Tibial nerve (tissue), 4 donors: ENCODE data around the gene KDM1B. TPM values are rescaled to one million over a fixed set of nuclear protein-coding genes. Genes with fewer than 3 reads are reported as not detected.

Experiments used
- DNase-seq, 2 donors: peaks; one replicate each; pipeline ENCODE4 v3.0.0-alpha.2; 2019; ENCODE audit warnings: low spot score in 2 of 2
- H3K27ac ChIP-seq, 4 donors: fragments of 200-600 bp; sonication (generic) in 3 of 4; one replicate each; pipeline ENCODE4 v1.5.1; 2017 to 2019; ENCODE audit warnings: mild to moderate bottlenecking in 1 of 4
- H3K27me3 ChIP-seq, 2 donors: fragments of 200-600 bp; sonication (generic) in 1 of 2; one replicate each; pipeline versions ENCODE4 v1.5.1 to v1.6.0; 2017 to 2019
- H3K36me3 ChIP-seq, 3 donors: fragments of 200-600 bp; sonication (generic); one replicate each; pipeline ENCODE4 v1.5.1; 2018 to 2019
- H3K4me1 ChIP-seq, 4 donors: fragments of 200-600 bp; sonication (generic) in 3 of 4; one replicate each; pipeline ENCODE4 v1.5.1; 2017 to 2019
- H3K4me3 ChIP-seq, 4 donors: fragments of 200-600 bp; sonication (generic) in 3 of 4; one replicate each; pipeline ENCODE4 v1.5.1; 2017 to 2019; ENCODE audit warnings: mild to moderate bottlenecking in 1 of 4, moderate library complexity in 1 of 4
- H3K9me3 ChIP-seq, 4 donors: fragments of 200-600 bp; sonication (generic) in 3 of 4; one replicate each; pipeline ENCODE4 v1.5.1; 2017 to 2019
- EP300 ChIP-seq, 2 donors: sonication (generic); formaldehyde crosslinking; IDR thresholded peaks; one replicate each; pipeline ENCODE4 v1.6.1; 2017; ENCODE audit warnings: antibody characterized with exemption in 2 of 2, mild to moderate bottlenecking in 1 of 2
- POLR2A ChIP-seq, 2 donors: fragments of 450-650 bp; IDR thresholded peaks; one replicate each; pipeline ENCODE4 v1.6.1; 2017; ENCODE audit warnings: antibody characterized with exemption in 2 of 2, mild to moderate bottlenecking in 2 of 2, moderate library complexity in 2 of 2
- WGBS, 2 donors: methylation state at CpG; one replicate each; pipeline ENCODE4 v1.1.5; 2018; 5-methylcytosine and 5-hydroxymethylcytosine counted together
- total RNA-seq, 4 donors: library from RNA; depleted of rRNA; stranded (reverse); fragments of >200 nt; gene quantifications; one replicate each; pipeline ENCODE4 v1.1.0, GENCODE V29; 2016
- TF ChIP-seq, protein P1 (sequence below), 5 experiments: fragments of 200-600 bp in 3 of 5; fragments of 450-650 bp in 2 of 5; sonication (generic) in 3 of 5; IDR thresholded peaks; one replicate each; pipeline ENCODE4 v1.5.1; 2016 to 2019; ENCODE audit warnings: antibody characterized with exemption in 5 of 5, mild to moderate bottlenecking in 3 of 5, moderate library complexity in 2 of 5

Gene KDM1B
- total RNA-seq, 4 donors from 2014 or later, result 9.4 to 16.5 (median 15.2) TPM

DNA sequence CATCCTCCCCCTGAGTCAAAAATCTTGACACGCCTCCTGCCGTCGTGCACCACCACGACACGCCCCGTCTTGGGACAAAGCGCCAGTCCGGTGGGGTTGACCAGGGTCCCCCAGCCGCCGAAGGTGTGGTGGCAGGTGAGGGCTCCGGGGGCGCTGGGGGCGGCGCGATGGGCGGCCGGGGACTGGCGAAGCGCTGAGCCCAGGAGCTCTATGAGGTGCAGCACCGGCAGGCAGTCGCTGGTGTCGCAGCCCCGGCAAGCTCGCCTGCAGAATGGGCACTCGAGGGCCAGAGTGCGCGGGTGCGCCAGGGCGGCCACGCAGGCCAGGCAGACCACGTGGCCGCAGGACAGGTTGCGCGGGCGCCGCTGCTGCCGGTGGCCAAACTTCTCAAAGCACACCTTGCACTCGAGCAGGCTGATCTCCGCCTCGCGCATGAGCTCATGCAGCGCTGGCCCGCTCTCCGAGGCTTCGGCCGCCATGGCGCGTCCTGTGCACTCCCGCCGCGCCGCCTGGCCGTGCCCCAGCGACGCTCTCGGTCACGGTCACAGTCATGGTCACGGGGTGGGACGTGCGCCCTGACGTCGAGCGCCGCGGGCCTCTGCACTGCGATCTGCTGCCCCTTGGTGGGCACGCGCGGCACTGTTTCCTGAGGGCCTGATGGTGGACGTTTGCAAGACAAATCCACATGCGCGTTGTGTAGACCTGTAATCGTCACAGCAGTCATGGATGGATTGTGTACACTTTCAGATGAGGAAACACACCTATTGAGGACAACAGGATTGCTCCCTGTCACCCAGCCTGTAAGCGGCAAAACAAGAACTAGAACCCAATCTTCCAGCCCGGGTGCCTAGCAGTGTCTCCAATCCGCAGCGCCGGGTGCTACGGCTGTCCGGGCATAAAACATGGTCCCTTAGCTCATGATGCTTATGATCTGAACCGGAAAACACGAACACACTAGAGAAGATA, 32.8 kb upstream of the KDM1B start, which contains the start of gene NHLRC1:
NHLRC1 (minus strand) TSS at position 550 of the 966 bp plus-strand sequence; CDS start at position 479, 71 bp downstream.
- Histone ChIP-seq H3K4me1 (peaks cover 0 to 9% (median 5%) of the 10 kb centered on the region in 4 donors), H3K27ac (peak within 1 kb of the TSS; percentile 24 to 76 (median 58)), H3K36me3 (peaks cover 0 to 5% (median 0%) of the 10 kb centered on the region in 3 donors), H3K4me3 (peak within 1 kb of the TSS; percentile 36 to 61 (median 52)), H3K27me3 (no peaks in the 10 kb centered on the region), H3K9me3 (peaks cover 0 to 10% (median 0%) of the 10 kb centered on the region in 4 donors)
- peak; percentile 81 to 88 for DNase-seq
- WGBS, 2 donors, result 23 to 27% methylated on average over 31 to 34 of the region's 82 CpGs
- TF ChIP-seq, protein P1, sequence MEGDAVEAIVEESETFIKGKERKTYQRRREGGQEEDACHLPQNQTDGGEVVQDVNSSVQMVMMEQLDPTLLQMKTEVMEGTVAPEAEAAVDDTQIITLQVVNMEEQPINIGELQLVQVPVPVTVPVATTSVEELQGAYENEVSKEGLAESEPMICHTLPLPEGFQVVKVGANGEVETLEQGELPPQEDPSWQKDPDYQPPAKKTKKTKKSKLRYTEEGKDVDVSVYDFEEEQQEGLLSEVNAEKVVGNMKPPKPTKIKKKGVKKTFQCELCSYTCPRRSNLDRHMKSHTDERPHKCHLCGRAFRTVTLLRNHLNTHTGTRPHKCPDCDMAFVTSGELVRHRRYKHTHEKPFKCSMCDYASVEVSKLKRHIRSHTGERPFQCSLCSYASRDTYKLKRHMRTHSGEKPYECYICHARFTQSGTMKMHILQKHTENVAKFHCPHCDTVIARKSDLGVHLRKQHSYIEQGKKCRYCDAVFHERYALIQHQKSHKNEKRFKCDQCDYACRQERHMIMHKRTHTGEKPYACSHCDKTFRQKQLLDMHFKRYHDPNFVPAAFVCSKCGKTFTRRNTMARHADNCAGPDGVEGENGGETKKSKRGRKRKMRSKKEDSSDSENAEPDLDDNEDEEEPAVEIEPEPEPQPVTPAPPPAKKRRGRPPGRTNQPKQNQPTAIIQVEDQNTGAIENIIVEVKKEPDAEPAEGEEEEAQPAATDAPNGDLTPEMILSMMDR (IDR thresholded peaks at IDR 0.05), result peak; percentile 88 to 97 (median 96)
- TF ChIP-seq EP300 (IDR thresholded peaks at IDR 0.05), result peak; percentile 76 to 92
- peak in 1 of 2 donors; percentile 66 for TF ChIP-seq POLR2A (IDR thresholded peaks at IDR 0.05)

- WGBS, 2 donors, result 50 to 57% methylated on average over 5 of the region's 5 CpGs
- peaks cover 0 to 5% (median 0%) of the 10 kb centered on the region in 4 donors for H3K9me3 ChIP-seq
- no peak overlapping the region for H3K27ac ChIP-seq
- no peaks in the 10 kb centered on the region for H3K27me3 ChIP-seq
- DNase-seq, result no peak
- peaks cover 0 to 9% (median 5%) of the 10 kb centered on the region in 4 donors for H3K4me1 ChIP-seq
- TF ChIP-seq EP300 (IDR thresholded peaks at IDR 0.05), result no peak
- no peak for TF ChIP-seq POLR2A (IDR thresholded peaks at IDR 0.05)
- TF ChIP-seq, protein P1 (IDR thresholded peaks at IDR 0.05), result no peak
- H3K4me3 ChIP-seq, result no peak overlapping the region
- peaks cover 0 to 22% (median 0%) of the 10 kb centered on the region in 3 donors for H3K36me3 ChIP-seq
Observed at GRCh38 chr6:18126121-18126520, 29.1 kb upstream of the KDM1B start.

- H3K4me1 ChIP-seq, result no peaks in the 10 kb centered on the region
- TF ChIP-seq EP300 (IDR thresholded peaks at IDR 0.05), result no peak
- TF ChIP-seq POLR2A (IDR thresholded peaks at IDR 0.05), result no peak
- TF ChIP-seq, protein P1 (IDR thresholded peaks at IDR 0.05), result no peak
- WGBS, 2 donors, result 96 to 97% methylated on average over 3 of the region's 3 CpGs
- no peak overlapping the region for H3K27ac ChIP-seq
- peaks cover 0 to 65% (median 0%) of the 10 kb centered on the region in 3 donors for H3K36me3 ChIP-seq
- no peaks in the 10 kb centered on the region for H3K27me3 ChIP-seq
- no peak overlapping the region for H3K4me3 ChIP-seq
- H3K9me3 ChIP-seq, result no peaks in the 10 kb centered on the region
- no peak for DNase-seq
Observed at GRCh38 chr6:18132346-18132745, 22.9 kb upstream of the KDM1B start.

GRCh38 chr6:18135171-18135570, 20.1 kb upstream of the KDM1B start:
- TF ChIP-seq, protein P1 (IDR thresholded peaks at IDR 0.05), result no peak
- TF ChIP-seq POLR2A (IDR thresholded peaks at IDR 0.05), result no peak
- no peak for TF ChIP-seq EP300 (IDR thresholded peaks at IDR 0.05)
- no peak overlapping the region for H3K4me3 ChIP-seq

DNA sequence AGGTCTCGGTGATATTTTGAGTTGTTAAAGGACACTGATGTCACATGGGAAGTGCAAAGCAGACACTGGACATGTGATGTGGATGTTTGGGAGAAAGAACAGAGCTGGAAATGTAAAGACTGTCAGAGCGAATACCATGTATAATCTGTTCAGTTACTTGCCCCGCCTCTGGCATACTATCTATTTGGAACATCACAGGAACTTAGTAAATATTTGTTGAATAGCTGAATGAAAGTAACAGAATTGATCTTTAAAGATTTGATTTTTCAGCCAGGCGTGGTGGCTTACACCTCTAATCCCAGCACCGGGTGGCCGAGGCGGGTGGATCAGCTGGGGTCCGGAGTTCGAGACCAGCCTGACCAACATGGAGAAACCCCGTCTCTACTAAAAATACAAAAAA, 19.0 kb upstream of the KDM1B start:
- TF ChIP-seq, protein P1 (IDR thresholded peaks at IDR 0.05), result no peak
- TF ChIP-seq POLR2A (IDR thresholded peaks at IDR 0.05) (no peak), EP300 (IDR thresholded peaks at IDR 0.05) (no peak)
- DNase-seq, result no peak
- Histone ChIP-seq H3K27me3 (no peaks in the 10 kb centered on the region), H3K9me3 (no peaks in the 10 kb centered on the region), H3K36me3 (peaks cover 0 to 77% (median 7%) of the 10 kb centered on the region in 3 donors), H3K27ac (no peak overlapping the region), H3K4me3 (no peak overlapping the region), H3K4me1 (no peaks in the 10 kb centered on the region)
- WGBS, 2 donors, result 94 to 98% methylated on average over 10 of the region's 10 CpGs

More at GRCh38 chr6:18135171-18135570, 20.1 kb upstream of the KDM1B start:
- Histone ChIP-seq H3K27ac (no peak overlapping the region), H3K36me3 (peaks cover 0 to 76% (median 7%) of the 10 kb centered on the region in 3 donors), H3K4me1 (no peaks in the 10 kb centered on the region), H3K9me3 (no peaks in the 10 kb centered on the region), H3K27me3 (no peaks in the 10 kb centered on the region)
- no peak for DNase-seq
- 91 to 97% methylated on average over 2 of the region's 2 CpGs for WGBS, 2 donors
